GM23338 (cell line): Measurements from ENCODE around the gene MAP3K5.
"Not testable (repeated sequence)": the region's sequence is repeated elsewhere in the genome, so short reads cannot be mapped to it uniquely, and the experiment has no call there.

ENCODE experiments used
- CREB1 ChIP-seq: fragments of 250-450 bp; sonication (Bioruptor Pico); IDR thresholded peaks from 2 replicates; pipeline ENCODE4 v1.5.0; 2020; ENCODE audit warnings: low read depth, mild to moderate bottlenecking, moderate library complexity
- EZH2 ChIP-seq: fragments of 200-600 bp; sonication (generic); IDR thresholded peaks from one replicate; pipeline ENCODE4 v1.8.0; 2017; ENCODE audit warnings: antibody characterized with exemption, mild to moderate bottlenecking, low read depth; ENCODE audit not compliant: unreplicated experiment
- EZH2phosphoT487 ChIP-seq: fragments of 200-600 bp; sonication (generic); IDR thresholded peaks from one replicate; pipeline ENCODE4 v1.8.1; 2018; ENCODE audit warnings: antibody characterized with exemption; ENCODE audit not compliant: unreplicated experiment
- JUNB ChIP-seq: IDR thresholded peaks from one replicate; pipeline ENCODE4 v1.6.1; 2016; ENCODE audit warnings: antibody characterized with exemption; ENCODE audit not compliant: unreplicated experiment
- NANOG ChIP-seq: IDR thresholded peaks from 2 replicates; pipeline ENCODE4 v1.6.1; 2016; ENCODE audit warnings: antibody characterized with exemption, borderline replicate concordance
- POLR2AphosphoS5 ChIP-seq: IDR thresholded peaks from 2 replicates; pipeline ENCODE4 v1.6.1; 2016; ENCODE audit warnings: antibody characterized with exemption, low read depth
- STAT1 ChIP-seq: IDR thresholded peaks from one replicate; pipeline ENCODE4 v1.6.1; 2016; ENCODE audit warnings: antibody characterized with exemption; ENCODE audit not compliant: unreplicated experiment
- ZNF114 ChIP-seq: fragments of 250-450 bp; sonication (Bioruptor Pico); IDR thresholded peaks from 2 replicates; pipeline ENCODE4 v1.5.0; 2020; ENCODE audit warnings: mild to moderate bottlenecking, moderate library complexity
- TF ChIP-seq, protein P1 (sequence below), 2 experiments: fragments of 200-600 bp in 1 of 2; sonication (generic) in 1 of 2; conservative IDR thresholded peaks; 2 replicates each; pipeline versions ENCODE4 v1.5.1 to v1.6.1; 2016 to 2017; ENCODE audit warnings: antibody characterized with exemption in 2 of 2, low read depth in 2 of 2, mild to moderate bottlenecking in 2 of 2, moderate library complexity in 1 of 2
- TF ChIP-seq, protein P2 (sequence below): IDR thresholded peaks from one replicate; pipeline ENCODE4 v1.6.1; 2018; ENCODE audit warnings: antibody characterized with exemption; ENCODE audit not compliant: unreplicated experiment

DNA sequence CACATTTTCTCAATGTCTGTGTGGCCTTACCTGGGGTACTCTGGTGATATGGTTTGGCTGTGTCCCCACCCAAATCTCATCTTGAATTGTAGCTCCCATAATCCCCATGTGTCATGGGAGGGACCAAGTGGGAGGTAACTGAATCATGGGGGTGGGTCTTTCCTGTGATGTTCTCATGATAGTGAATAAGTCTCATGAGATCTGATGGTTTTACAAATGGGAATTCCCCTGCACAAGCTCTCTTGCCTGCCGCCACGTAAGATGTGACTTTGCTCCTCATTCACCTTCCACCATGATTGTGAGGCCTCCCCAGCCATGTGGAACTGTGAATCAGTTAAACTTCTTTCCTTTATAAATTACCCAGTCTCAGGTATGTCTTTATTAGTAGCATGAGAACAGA lies 201.4 kb downstream of the MAP3K5 start:
- TF ChIP-seq, protein P1, sequence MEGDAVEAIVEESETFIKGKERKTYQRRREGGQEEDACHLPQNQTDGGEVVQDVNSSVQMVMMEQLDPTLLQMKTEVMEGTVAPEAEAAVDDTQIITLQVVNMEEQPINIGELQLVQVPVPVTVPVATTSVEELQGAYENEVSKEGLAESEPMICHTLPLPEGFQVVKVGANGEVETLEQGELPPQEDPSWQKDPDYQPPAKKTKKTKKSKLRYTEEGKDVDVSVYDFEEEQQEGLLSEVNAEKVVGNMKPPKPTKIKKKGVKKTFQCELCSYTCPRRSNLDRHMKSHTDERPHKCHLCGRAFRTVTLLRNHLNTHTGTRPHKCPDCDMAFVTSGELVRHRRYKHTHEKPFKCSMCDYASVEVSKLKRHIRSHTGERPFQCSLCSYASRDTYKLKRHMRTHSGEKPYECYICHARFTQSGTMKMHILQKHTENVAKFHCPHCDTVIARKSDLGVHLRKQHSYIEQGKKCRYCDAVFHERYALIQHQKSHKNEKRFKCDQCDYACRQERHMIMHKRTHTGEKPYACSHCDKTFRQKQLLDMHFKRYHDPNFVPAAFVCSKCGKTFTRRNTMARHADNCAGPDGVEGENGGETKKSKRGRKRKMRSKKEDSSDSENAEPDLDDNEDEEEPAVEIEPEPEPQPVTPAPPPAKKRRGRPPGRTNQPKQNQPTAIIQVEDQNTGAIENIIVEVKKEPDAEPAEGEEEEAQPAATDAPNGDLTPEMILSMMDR (conservative IDR thresholded peaks at IDR 0.05; ENCODE audit: low read depth in 2 of 2), result not testable (repeated sequence)
- not testable (repeated sequence) for TF ChIP-seq POLR2AphosphoS5; EZH2; JUNB; CREB1 (CRISPR knock-in tag); EZH2phosphoT487; ZNF114 (CRISPR knock-in tag); STAT1; NANOG
- TF ChIP-seq, protein P2, sequence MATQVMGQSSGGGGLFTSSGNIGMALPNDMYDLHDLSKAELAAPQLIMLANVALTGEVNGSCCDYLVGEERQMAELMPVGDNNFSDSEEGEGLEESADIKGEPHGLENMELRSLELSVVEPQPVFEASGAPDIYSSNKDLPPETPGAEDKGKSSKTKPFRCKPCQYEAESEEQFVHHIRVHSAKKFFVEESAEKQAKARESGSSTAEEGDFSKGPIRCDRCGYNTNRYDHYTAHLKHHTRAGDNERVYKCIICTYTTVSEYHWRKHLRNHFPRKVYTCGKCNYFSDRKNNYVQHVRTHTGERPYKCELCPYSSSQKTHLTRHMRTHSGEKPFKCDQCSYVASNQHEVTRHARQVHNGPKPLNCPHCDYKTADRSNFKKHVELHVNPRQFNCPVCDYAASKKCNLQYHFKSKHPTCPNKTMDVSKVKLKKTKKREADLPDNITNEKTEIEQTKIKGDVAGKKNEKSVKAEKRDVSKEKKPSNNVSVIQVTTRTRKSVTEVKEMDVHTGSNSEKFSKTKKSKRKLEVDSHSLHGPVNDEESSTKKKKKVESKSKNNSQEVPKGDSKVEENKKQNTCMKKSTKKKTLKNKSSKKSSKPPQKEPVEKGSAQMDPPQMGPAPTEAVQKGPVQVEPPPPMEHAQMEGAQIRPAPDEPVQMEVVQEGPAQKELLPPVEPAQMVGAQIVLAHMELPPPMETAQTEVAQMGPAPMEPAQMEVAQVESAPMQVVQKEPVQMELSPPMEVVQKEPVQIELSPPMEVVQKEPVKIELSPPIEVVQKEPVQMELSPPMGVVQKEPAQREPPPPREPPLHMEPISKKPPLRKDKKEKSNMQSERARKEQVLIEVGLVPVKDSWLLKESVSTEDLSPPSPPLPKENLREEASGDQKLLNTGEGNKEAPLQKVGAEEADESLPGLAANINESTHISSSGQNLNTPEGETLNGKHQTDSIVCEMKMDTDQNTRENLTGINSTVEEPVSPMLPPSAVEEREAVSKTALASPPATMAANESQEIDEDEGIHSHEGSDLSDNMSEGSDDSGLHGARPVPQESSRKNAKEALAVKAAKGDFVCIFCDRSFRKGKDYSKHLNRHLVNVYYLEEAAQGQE, result not testable (repeated sequence)
